K562 (cell line): ENCODE results near the gene HS3ST1. TPM values are rescaled to one million over a fixed set of nuclear protein-coding genes. Genes with fewer than 3 reads are reported as not detected.

Experiments
- ATAC-seq: fragments of 200-7000 bp; cut with Tn5 transposase; 3 replicates; pipeline ENCODE4 v1.9.1; 2020; ENCODE audit warnings: moderate library complexity
- BruUV-seq: library from RNA; stranded (reverse); fragments of 400-500 nt; replicated peaks from 2 replicates; lab custom pipeline; 2021; lab: Mats Ljungman, UMichigan
- CTCF ChIA-PET: fragments of 300-600 bp; formaldehyde crosslinking; extraction: SDS; loops from one replicate; lab custom pipeline; 2021; ENCODE audit warnings: low intra/inter-chr PET ratio; lab: Yijun Ruan, JAX
- POLR2A ChIA-PET: fragments of 300-600, 350-650 bp; sonication (Branson Sonifier 250); formaldehyde crosslinking; extraction: SDS; loops from one replicate; lab custom pipeline; 2021; ENCODE audit warnings: antibody characterized with exemption, inconsistent platforms; lab: Yijun Ruan, JAX
- DNase-seq, 4 experiments: peaks; one replicate each; pipeline versions ENCODE4 v3.0.0 to v3.0.0-alpha.2; 2011 to 2018; ENCODE audit warnings: low spot score in 3 of 4, mixed read lengths in 3 of 4; ENCODE audit errors: extremely low read depth in 1 of 4
- FAIRE-seq: peaks from 2 replicates; lab custom pipeline; 2011; peaks lifted over from hg19 to GRCh38; lab: Jason Lieb, UNC
- H2AFZ ChIP-seq: 2 replicates; pipeline ENCODE4 v1.6.0; 2011; ENCODE audit warnings: low read depth, low read length, control low read depth, inconsistent platforms
- H3K27ac ChIP-seq: fragments of 200-600 bp; 3 replicates; pipeline ENCODE4 v1.8.0; 2011; ENCODE audit warnings: low read depth, mild to moderate bottlenecking, control low read depth, inconsistent platforms, low read length, moderate library complexity, mixed read lengths; ENCODE audit errors: extremely low read depth
- H3K27me3 ChIP-seq, 2 experiments: fragments of 300-600 bp in 1 of 2; 2 replicates in 1 of 2; 3 replicates in 1 of 2; pipeline versions ENCODE4 v1.6.0 to v1.8.0; 2011; ENCODE audit warnings: inconsistent platforms in 2 of 2, low read length in 2 of 2, mild to moderate bottlenecking in 1 of 2, mixed read lengths in 1 of 2, moderate library complexity in 1 of 2; ENCODE audit not compliant: control insufficient read depth in 2 of 2, insufficient read depth in 2 of 2
- H3K36me3 ChIP-seq: fragments of 300-600 bp; 3 replicates; pipeline ENCODE4 v1.8.0; 2011; ENCODE audit warnings: mild to moderate bottlenecking, low read length, inconsistent platforms; ENCODE audit not compliant: control insufficient read depth, insufficient read depth
- H3K4me1 ChIP-seq, 2 experiments: fragments of 200-600 bp in 1 of 2; replicated peaks in 1 of 2; 2 replicates in 1 of 2; 3 replicates in 1 of 2; pipeline versions ENCODE4 v1.5.1 to v1.8.0; 2011; ENCODE audit warnings: inconsistent platforms in 2 of 2, low read length in 2 of 2, mild to moderate bottlenecking in 1 of 2, mixed read lengths in 1 of 2, moderate library complexity in 1 of 2; ENCODE audit not compliant: control insufficient read depth in 2 of 2, insufficient read depth in 2 of 2
- H3K4me2 ChIP-seq: 2 replicates; pipeline ENCODE4 v1.6.1; 2011; ENCODE audit warnings: low read length, control low read depth, inconsistent platforms, mixed read lengths; ENCODE audit not compliant: insufficient read depth
- H3K4me3 ChIP-seq: fragments of 200-600 bp; sonication (generic), shearing (Covaris generic); 2 replicates; pipeline ENCODE4 v1.5.1; 2016; ENCODE audit warnings: control low read depth, inconsistent platforms
- H3K79me2 ChIP-seq: fragments of 200-600 bp; 3 replicates; pipeline ENCODE4 v1.8.0; 2011; ENCODE audit warnings: low read length, inconsistent platforms; ENCODE audit not compliant: control insufficient read depth, insufficient read depth
- H3K9ac ChIP-seq, 2 experiments: 2 replicates each; pipeline versions ENCODE4 v1.6.0 to v1.6.1; 2011; ENCODE audit warnings: low read depth in 2 of 2, low read length in 2 of 2, control low read depth in 1 of 2, inconsistent platforms in 1 of 2, mild to moderate bottlenecking in 1 of 2, mixed read lengths in 1 of 2; ENCODE audit not compliant: insufficient read depth in 1 of 2
- H3K9me1 ChIP-seq: one replicate; pipeline ENCODE4 v1.6.0; 2011; ENCODE audit warnings: inconsistent platforms, mild to moderate bottlenecking, low read length, moderate library complexity; ENCODE audit not compliant: control insufficient read depth, insufficient read depth
- H3K9me3 ChIP-seq: replicated peaks from 2 replicates; pipeline ENCODE4 v1.5.1; 2011; ENCODE audit warnings: low read depth, low read length, inconsistent platforms; ENCODE audit not compliant: control insufficient read depth, insufficient read depth
- H4K20me1 ChIP-seq: replicated peaks from 2 replicates; pipeline ENCODE4 v1.6.1; 2011; ENCODE audit warnings: low read length, inconsistent platforms, mixed read lengths; ENCODE audit not compliant: control insufficient read depth, insufficient read depth
- CGGBP1 ChIP-seq: fragments of 250-450 bp; sonication (Bioruptor Pico); IDR thresholded peaks from 2 replicates; pipeline ENCODE4 v1.9.0; 2021; ENCODE audit warnings: mild to moderate bottlenecking
- CXXC5 ChIP-seq: fragments of 250-450 bp; sonication (Bioruptor Pico); IDR thresholded peaks from 2 replicates; pipeline ENCODE4 v1.8.0; 2022; ENCODE audit warnings: inconsistent platforms, mild to moderate bottlenecking, moderate library complexity
- E2F3 ChIP-seq: fragments of 250-450 bp; sonication (Bioruptor Pico); IDR thresholded peaks from 2 replicates; pipeline ENCODE4 v1.4.0; 2020; ENCODE audit warnings: mild to moderate bottlenecking
- ELF4 ChIP-seq: fragments of 450-650 bp; formaldehyde crosslinking; IDR thresholded peaks from 2 replicates; pipeline ENCODE4 v1.4.0; 2022; ENCODE audit warnings: missing genetic modification characterization
- JUNB ChIP-seq: fragments of 450-650 bp; formaldehyde crosslinking; conservative IDR thresholded peaks from 2 replicates; pipeline ENCODE4 v1.4.0; 2020; ENCODE audit warnings: mild to moderate bottlenecking
- LEF1 ChIP-seq: fragments of 450-650 bp; IDR thresholded peaks from 2 replicates; pipeline ENCODE4 v1.6.1; 2016; ENCODE audit warnings: mild to moderate bottlenecking
- MAFF ChIP-seq: IDR thresholded peaks from 2 replicates; pipeline ENCODE4 v1.6.1; 2012; ENCODE audit warnings: low read length, improper control_type of control experiment
- MAFK ChIP-seq: IDR thresholded peaks from 2 replicates; pipeline ENCODE4 v1.6.1; 2011; ENCODE audit warnings: low read length, improper control_type of control experiment
- NFATC3 ChIP-seq: fragments of 450-650 bp; IDR thresholded peaks from 2 replicates; pipeline ENCODE4 v1.6.1; 2017; ENCODE audit warnings: mild to moderate bottlenecking
- POLR3A ChIP-seq: IDR thresholded peaks from 2 replicates; pipeline ENCODE4 v1.6.1; 2011; ENCODE audit warnings: borderline replicate concordance, mild to moderate bottlenecking, moderate library complexity; ENCODE audit not compliant: insufficient read length, insufficient read depth; ENCODE audit errors: extremely low read depth
- RERE ChIP-seq: sonication (generic); formaldehyde crosslinking; IDR thresholded peaks from 2 replicates; pipeline ENCODE4 v1.8.0; 2023; ENCODE audit warnings: missing genetic modification reagents, mild to moderate bottlenecking, borderline replicate concordance
- TBP ChIP-seq: optimal IDR thresholded peaks from 2 replicates; pipeline ENCODE3; 2011; ENCODE audit warnings: low read depth, low read length, improper control_type of control experiment
- TCF7 ChIP-seq: sonication (generic); IDR thresholded peaks from 2 replicates; pipeline ENCODE4 v1.6.1; 2016; ENCODE audit warnings: antibody characterized with exemption, borderline replicate concordance
- TFAM ChIP-seq: fragments of 250-450 bp; sonication (Bioruptor Pico); conservative IDR thresholded peaks from 2 replicates; pipeline ENCODE4 v1.5.0; 2021; ENCODE audit warnings: mild to moderate bottlenecking, moderate library complexity
- ZNF133 ChIP-seq: fragments of 250-450 bp; sonication (Bioruptor Pico); IDR thresholded peaks from 2 replicates; pipeline ENCODE4 v1.4.0; 2020; ENCODE audit warnings: mild to moderate bottlenecking
- ZNF143 ChIP-seq: sonication (generic); formaldehyde crosslinking; IDR thresholded peaks from 2 replicates; pipeline ENCODE4 v1.9.0; 2022; ENCODE audit warnings: mild to moderate bottlenecking, missing genetic modification reagents
- ZNF511 ChIP-seq: sonication (generic); formaldehyde crosslinking; IDR thresholded peaks from 2 replicates; pipeline ENCODE4 v1.8.0; 2022; ENCODE audit warnings: mild to moderate bottlenecking, missing genetic modification reagents
- WGBS: fragments of 100-300 bp; shearing (Covaris generic); methylation state at CpG from one replicate; pipeline ENCODE4 v1.1.6; 2016; ENCODE audit warnings: low coverage, mixed read lengths; ENCODE audit not compliant: insufficient coverage; ENCODE audit errors: missing lambda C conversion rate; 5-methylcytosine and 5-hydroxymethylcytosine counted together
- in situ Hi-C: fragments of 300-500 bp; cut with MboI; formaldehyde crosslinking; loops from 4 replicates; pipeline ENCODE4 v1.15.0; 2018; ENCODE audit warnings: inconsistent platforms, mixed read lengths
- intact Hi-C: fragments of 100-400 bp; cut with micrococcal nuclease; formaldehyde crosslinking; loops from 2 replicates; pipeline ENCODE4 v1.14.2; 2022
- polyA plus RNA-seq, 8 experiments: library from polyadenylated mRNA; depleted of rRNA in 4 of 8; stranded (reverse) in 5 of 8; unstranded in 3 of 8; fragments of >200 nt; fragmentation: Nextera tagmentation in 2 of 8; fragmentation: Illumina TruSeq in 1 of 8; extraction: Ambion mirVana in 2 of 8; extraction: Trizol in 1 of 8; gene quantifications; 2 replicates each; pipeline versions ENCODE4 v1.2.1 to v1.2.3, GENCODE V29; 2011 to 2014; ENCODE audit warnings: inconsistent platforms in 1 of 8, missing spikeins in 1 of 8
- total RNA-seq, 7 experiments: library from RNA; depleted of rRNA in 6 of 7; stranded (reverse); fragments of >200 nt in 6 of 7; fragmentation: Illumina TruSeq in 2 of 7; extraction: Trizol in 2 of 7; gene quantifications; 2 replicates each; pipeline versions ENCODE4 v1.2.1 to v1.2.3, GENCODE V29; 2011 to 2021; ENCODE audit warnings: low replicate concordance in 1 of 7

HS3ST1 gene
- total and polyA plus RNA-seq, 9 of the 15 experiments (the other 6 are each of a cell fraction or from before 2014, with no cell fraction given) = 0.02 TPM; not detected in 8

- no peak for TF ChIP-seq POLR3A
- TF ChIP-seq ZNF133 (CRISPR knock-in tag) = no peak
- TF ChIP-seq TCF7 = no peak
These were observed 12.5 kb upstream of the HS3ST1 start (continued) for GRCh38 chr4:11441194-11441556.

GRCh38 chr4:11440481-11441193, 11.9 kb upstream of the HS3ST1 start:
- H3K4me3 ChIP-seq = no peak overlapping the region
- H3K4me2 ChIP-seq = no peak overlapping the region
- H3K9me3 ChIP-seq = no peaks in the 10 kb centered on the region
- no peaks in the 10 kb centered on the region for H3K36me3 ChIP-seq
- no peak overlapping the region for H3K9ac ChIP-seq
- in situ Hi-C loops (no loop called here), intact Hi-C loops (no loop called here)
- no TSS peak for BruUV-seq
- H4K20me1 ChIP-seq = no peaks in the 10 kb centered on the region
- no peaks in the 10 kb centered on the region for H3K27me3 ChIP-seq
- ATAC-seq = no peak
- H3K79me2 ChIP-seq = no peaks in the 10 kb centered on the region
- no peak overlapping the region for H3K27ac ChIP-seq
- H2AFZ ChIP-seq = no peak overlapping the region
- no peaks in the 10 kb centered on the region for H3K4me1 ChIP-seq
- ChIA-PET CTCF (no interaction called here), POLR2A (no interaction called here)
- no peak for DNase-seq
- 0% methylated on average over 4 of the region's 4 CpGs for WGBS
- no peak for FAIRE-seq
- H3K9me1 ChIP-seq = no peaks in the 10 kb centered on the region
- peak; percentile 38 for TF ChIP-seq MAFF
- TF ChIP-seq LEF1 = no peak
- TF ChIP-seq RERE (CRISPR knock-in tag) = no peak
- TF ChIP-seq JUNB (CRISPR knock-in tag) = no peak
- TF ChIP-seq E2F3 (CRISPR knock-in tag) = no peak
- TF ChIP-seq ZNF511 (CRISPR knock-in tag) = no peak
- TF ChIP-seq MAFK = peak; percentile 50
- no peak for TF ChIP-seq CGGBP1 (CRISPR knock-in tag)
- no peak for TF ChIP-seq TBP
- no peak for TF ChIP-seq NFATC3
- TF ChIP-seq ZNF143 (CRISPR knock-in tag) = no peak
- TF ChIP-seq TFAM (CRISPR knock-in tag) = no peak
- no peak for TF ChIP-seq CXXC5 (CRISPR knock-in tag)
- no peak for TF ChIP-seq ELF4 (CRISPR knock-in tag)
